Keratinocyte (primary cell): Measurements from ENCODE around the gene FGF12.

ENCODE experiments used
- EZH2 ChIP-seq: IDR thresholded peaks from one replicate; pipeline ENCODE4 v1.6.1; 2012; ENCODE audit warnings: inconsistent platforms, mild to moderate bottlenecking, low read length, moderate library complexity
- TF ChIP-seq, protein P1 (sequence below), 3 experiments: IDR thresholded peaks in 1 of 3; conservative IDR thresholded peaks in 1 of 3; optimal IDR thresholded peaks in 1 of 3; 2 replicates in 2 of 3; 3 replicates in 1 of 3; pipeline versions ENCODE3 to v1.5.1; 2011; ENCODE audit warnings: low read length in 3 of 3, mild to moderate bottlenecking in 3 of 3, moderate library complexity in 2 of 3, control low read depth in 1 of 3, inconsistent platforms in 1 of 3; ENCODE audit not compliant: insufficient read depth in 2 of 3; ENCODE audit errors: extremely low read depth in 1 of 3

DNA sequence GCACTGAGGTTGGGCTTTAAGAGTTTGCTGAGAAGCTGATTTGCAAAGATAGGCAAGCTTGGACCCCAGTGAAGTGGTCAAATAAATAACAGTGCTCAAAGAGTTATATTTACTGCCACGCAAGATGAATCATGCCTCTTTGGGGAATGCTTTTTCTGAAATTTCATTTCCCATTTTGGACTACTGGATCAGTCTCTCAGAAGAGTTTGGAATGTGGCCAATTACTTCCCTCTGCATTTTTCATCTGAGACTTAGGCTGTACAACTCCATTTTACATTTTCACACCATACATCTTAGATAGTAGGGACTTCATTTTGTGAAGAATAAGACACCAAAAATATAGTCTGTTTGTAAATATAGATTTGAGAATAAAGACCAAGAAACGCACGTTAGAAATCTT, 419.7 kb downstream of the FGF12 start:
- TF ChIP-seq, protein P1, sequence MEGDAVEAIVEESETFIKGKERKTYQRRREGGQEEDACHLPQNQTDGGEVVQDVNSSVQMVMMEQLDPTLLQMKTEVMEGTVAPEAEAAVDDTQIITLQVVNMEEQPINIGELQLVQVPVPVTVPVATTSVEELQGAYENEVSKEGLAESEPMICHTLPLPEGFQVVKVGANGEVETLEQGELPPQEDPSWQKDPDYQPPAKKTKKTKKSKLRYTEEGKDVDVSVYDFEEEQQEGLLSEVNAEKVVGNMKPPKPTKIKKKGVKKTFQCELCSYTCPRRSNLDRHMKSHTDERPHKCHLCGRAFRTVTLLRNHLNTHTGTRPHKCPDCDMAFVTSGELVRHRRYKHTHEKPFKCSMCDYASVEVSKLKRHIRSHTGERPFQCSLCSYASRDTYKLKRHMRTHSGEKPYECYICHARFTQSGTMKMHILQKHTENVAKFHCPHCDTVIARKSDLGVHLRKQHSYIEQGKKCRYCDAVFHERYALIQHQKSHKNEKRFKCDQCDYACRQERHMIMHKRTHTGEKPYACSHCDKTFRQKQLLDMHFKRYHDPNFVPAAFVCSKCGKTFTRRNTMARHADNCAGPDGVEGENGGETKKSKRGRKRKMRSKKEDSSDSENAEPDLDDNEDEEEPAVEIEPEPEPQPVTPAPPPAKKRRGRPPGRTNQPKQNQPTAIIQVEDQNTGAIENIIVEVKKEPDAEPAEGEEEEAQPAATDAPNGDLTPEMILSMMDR (optimal IDR thresholded peaks at IDR 0.05 in 1 of 3, IDR thresholded peaks at IDR 0.05 in 1 of 3, conservative IDR thresholded peaks at IDR 0.05 in 1 of 3; ENCODE audit: extremely low read depth in 1 of 3, insufficient read depth in 2 of 3, low read length in 3 of 3) = no peak
- TF ChIP-seq EZH2 = no peak
